ENCODE measurements around the gene IKBKE. TPM values are rescaled to one million over a fixed set of nuclear protein-coding genes. Genes with fewer than 3 reads are reported as not detected.
A peak's percentile ranks its signal among the peaks of the same experiment; 100 is the strongest.

The IKBKE gene
- total and polyA plus RNA-seq, 9 donors = 0.86 to 3.9 (median 2.3) TPM

- Histone ChIP-seq H3K27ac (no peak overlapping the region), H3K4me1 (ENCODE audit: insufficient read depth) (peaks cover 9% of the 10 kb centered on the region), H3K9me3 (no peaks in the 10 kb centered on the region), H3K27me3 (no peaks in the 10 kb centered on the region), H3K4me3 (no peak overlapping the region), H3K36me3 (no peaks in the 10 kb centered on the region)
- intact Hi-C loops (cut with DNase I) = no loop called here
- TF ChIP-seq POLR2A (IDR thresholded peaks at IDR 0.05) (no peak), CTCF (IDR thresholded peaks at IDR 0.05) (no peak), EP300 (IDR thresholded peaks at IDR 0.05) (no peak)
- no peak for DNase-seq
- 81 to 92% (median 81%) methylated on average over 6 of the region's 6 CpGs for WGBS, 3 donors
Measured at GRCh38 chr1:206535853-206536188, 65.5 kb downstream of the IKBKE start.

DNA sequence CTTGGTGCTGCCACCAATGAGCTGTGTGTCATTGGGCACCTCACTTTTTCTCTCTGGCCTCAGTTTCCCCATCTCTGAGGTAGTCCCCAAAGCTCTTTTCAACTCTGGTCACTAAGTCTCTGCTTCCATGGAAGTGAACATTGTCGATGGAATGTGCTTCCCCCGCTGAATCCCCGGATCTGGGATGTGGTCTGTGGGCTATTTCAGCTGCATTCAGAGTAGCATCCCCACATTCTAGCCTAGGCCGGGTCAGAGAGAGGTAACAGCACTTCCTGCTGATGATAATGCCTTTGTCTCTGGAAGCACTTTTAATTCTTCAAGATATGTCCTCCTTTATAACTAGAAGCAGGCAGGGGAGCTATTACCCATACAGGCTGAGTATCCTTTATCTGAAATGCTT, 66.9 kb downstream of the IKBKE start:
- Histone ChIP-seq H3K4me1 (ENCODE audit: insufficient read depth) (peaks cover 9% of the 10 kb centered on the region), H3K36me3 (no peaks in the 10 kb centered on the region), H3K4me3 (no peak overlapping the region), H3K9me3 (no peaks in the 10 kb centered on the region), H3K27ac (no peak overlapping the region), H3K27me3 (no peaks in the 10 kb centered on the region)
- intact Hi-C loops (cut with DNase I) = no loop called here
- TF ChIP-seq POLR2A (IDR thresholded peaks at IDR 0.05) = no peak
- no peak for TF ChIP-seq CTCF (IDR thresholded peaks at IDR 0.05)
- no peak for TF ChIP-seq EP300 (IDR thresholded peaks at IDR 0.05)
- 59 to 83% (median 76%) methylated on average over 4 of the region's 4 CpGs for WGBS, 3 donors
- DNase-seq = no peak

DNA sequence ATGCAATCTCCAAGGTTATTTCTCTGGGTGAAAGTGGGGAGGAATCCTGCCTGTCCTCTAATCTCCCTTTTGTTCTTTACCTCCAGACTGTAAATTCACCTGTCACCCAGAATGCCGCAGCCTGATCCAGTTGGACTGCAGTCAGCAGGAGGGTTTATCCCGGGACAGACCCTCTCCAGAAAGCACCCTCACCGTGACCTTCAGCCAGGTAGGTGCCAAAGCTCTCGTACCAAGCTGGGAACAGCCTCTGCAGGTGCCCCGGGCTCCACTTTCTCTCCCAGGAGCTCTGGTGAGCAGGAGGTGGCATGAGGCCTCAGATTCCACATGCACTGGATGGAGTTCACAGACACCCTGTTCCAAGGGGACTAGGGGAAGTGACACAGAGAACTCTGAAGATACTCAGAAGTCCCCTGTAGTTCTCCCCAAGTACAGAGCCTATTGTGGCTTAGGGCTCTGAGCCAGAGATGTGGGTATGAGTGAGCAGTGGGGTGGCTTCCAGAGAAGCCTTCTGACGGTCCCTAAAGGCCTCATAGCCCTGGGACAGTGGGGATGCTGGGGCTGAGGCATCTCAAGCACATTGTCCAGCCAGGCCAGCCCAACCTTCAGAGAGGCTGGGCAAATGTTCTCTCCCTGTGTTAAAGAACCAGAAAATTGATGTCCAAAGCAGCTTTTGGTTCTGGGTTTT, 68.0 kb downstream of the IKBKE start:
- no peaks in the 10 kb centered on the region for H3K9me3 ChIP-seq
- TF ChIP-seq POLR2A (IDR thresholded peaks at IDR 0.05) (no peak), CTCF (IDR thresholded peaks at IDR 0.05) (no peak), EP300 (IDR thresholded peaks at IDR 0.05) (no peak)
- no peak overlapping the region for H3K4me3 ChIP-seq
- intact Hi-C loops (cut with DNase I) = no loop called here
- DNase-seq = no peak
- peaks cover 9% of the 10 kb centered on the region for H3K4me1 ChIP-seq (ENCODE audit: insufficient read depth)
- 86 to 90% (median 88%) methylated on average over 6 of the region's 6 CpGs for WGBS, 3 donors
- H3K36me3 ChIP-seq = no peaks in the 10 kb centered on the region
- H3K27me3 ChIP-seq = no peaks in the 10 kb centered on the region
- H3K27ac ChIP-seq = no peak overlapping the region

- WGBS, 3 donors = 81 to 86% (median 84%) methylated on average over 10 of the region's 10 CpGs
- Histone ChIP-seq H3K27me3 (no peaks in the 10 kb centered on the region), H3K36me3 (no peaks in the 10 kb centered on the region), H3K27ac (peak overlapping the region in 1 of 2 donors; percentile 79), H3K4me1 (ENCODE audit: insufficient read depth) (peaks cover 9% of the 10 kb centered on the region), H3K9me3 (no peaks in the 10 kb centered on the region), H3K4me3 (no peak overlapping the region)
- intact Hi-C loops (cut with DNase I) = no loop called here
- TF ChIP-seq POLR2A (IDR thresholded peaks at IDR 0.05) = no peak
- no peak for TF ChIP-seq CTCF (IDR thresholded peaks at IDR 0.05)
- TF ChIP-seq EP300 (IDR thresholded peaks at IDR 0.05) = no peak
- DNase-seq = no peak
Measured at GRCh38 chr1:206538901-206539640, 68.8 kb downstream of the IKBKE start.
